HFF-Myc (cell line): ENCODE data around the gene KRT80.

Experiments used
- DNase-seq: peaks from one replicate; pipeline ENCODE4 v3.0.0-alpha.2; 2011; ENCODE audit warnings: low read depth; ENCODE audit errors: extremely low read depth
- H3K4me3 ChIP-seq: replicated peaks from 2 replicates; pipeline ENCODE4 v1.5.1; 2011; ENCODE audit warnings: low read depth, mild to moderate bottlenecking, control low read depth, low read length
- CTCF ChIP-seq: IDR thresholded peaks from 2 replicates; pipeline ENCODE4 v1.5.1; 2012; ENCODE audit warnings: mild to moderate bottlenecking, low read depth, low read length, control low read depth; ENCODE audit errors: missing control alignments

Gene KRT80

GRCh38 chr12:52151837-52152783 is 39.7 kb downstream of the KRT80 start:
- no peak for DNase-seq
- peak; percentile 79 for TF ChIP-seq CTCF
- peak overlapping the region; percentile 16 for H3K4me3 ChIP-seq

- H3K4me3 ChIP-seq = no peak overlapping the region
- no peak for DNase-seq
- TF ChIP-seq CTCF = no peak
Observed at GRCh38 chr12:52151153-52151836, 40.5 kb downstream of the KRT80 start.

GRCh38 chr12:52149651-52150241 is 42.1 kb downstream of the KRT80 start:
- TF ChIP-seq CTCF = no peak
- no peak for DNase-seq
- no peak overlapping the region for H3K4me3 ChIP-seq

DNA sequence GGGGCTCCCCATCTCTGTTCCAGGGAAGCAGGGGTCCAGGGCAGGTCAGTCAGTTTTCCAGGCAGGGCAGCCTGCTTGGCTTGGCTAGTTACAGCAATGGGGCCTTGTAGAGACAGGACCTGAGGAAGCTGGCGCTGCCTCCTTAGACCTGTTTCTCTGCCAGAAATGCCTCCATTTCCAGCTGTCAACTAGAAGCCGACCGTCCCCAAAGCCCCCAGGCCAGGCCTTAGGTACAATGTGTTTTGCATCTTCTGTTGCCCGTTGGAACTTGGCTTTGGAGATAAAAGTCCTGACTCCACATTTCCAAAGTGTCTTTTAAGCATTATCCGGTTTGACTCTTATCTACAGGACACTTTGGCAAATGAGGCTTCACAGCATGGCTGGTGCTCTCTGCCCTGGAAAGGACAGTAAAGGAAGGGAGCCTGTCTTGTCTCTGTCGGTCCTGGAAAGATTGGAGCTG is 42.6 kb downstream of the KRT80 start:
- no peak for DNase-seq
- TF ChIP-seq CTCF = no peak
- no peak overlapping the region for H3K4me3 ChIP-seq

- no peak for TF ChIP-seq CTCF
- no peak for DNase-seq
- no peak overlapping the region for H3K4me3 ChIP-seq
Observed at GRCh38 chr12:52148464-52149181, 43.2 kb downstream of the KRT80 start.

DNA sequence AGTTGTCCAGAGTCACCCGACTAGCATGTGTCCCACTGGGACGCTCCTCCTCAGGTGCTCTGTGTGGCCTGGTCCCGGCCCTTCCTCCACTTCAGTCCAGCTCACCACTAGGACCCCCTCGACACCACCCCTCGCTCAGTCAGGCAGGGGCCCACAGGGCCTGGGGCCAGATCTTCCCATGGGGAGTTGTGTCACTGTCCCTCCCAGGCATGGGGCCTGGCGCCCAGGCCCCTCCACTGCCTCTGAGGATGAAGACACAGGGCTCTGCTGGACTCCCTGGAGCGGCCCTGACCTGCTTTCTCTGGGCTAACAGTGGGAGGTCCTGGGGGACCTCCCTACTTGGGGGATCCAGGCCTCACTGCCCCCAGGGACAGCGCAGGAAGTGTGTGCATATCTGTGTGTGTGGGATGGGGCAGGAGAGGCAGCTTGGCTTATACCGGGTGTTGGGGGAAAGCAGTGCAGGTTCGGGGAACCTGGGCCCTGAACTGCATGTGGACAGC is 43.8 kb downstream of the KRT80 start:
- no peak for DNase-seq
- no peak overlapping the region for H3K4me3 ChIP-seq
- no peak for TF ChIP-seq CTCF
